Adrenal gland (tissue), 12 donors: Measurements from ENCODE around the gene UQCRC1. TPM values are rescaled to one million over a fixed set of nuclear protein-coding genes. Genes with fewer than 3 reads are reported as not detected.

Source experiments
- DNase-seq, 7 donors: peaks; one replicate each; pipeline ENCODE4 v3.0.0-alpha.2; 2019 to 2020
- H3K27ac ChIP-seq, 5 donors: fragments of 200-600 bp; sonication (generic) in 4 of 5; 1 replicate in 3 of 5; 2 replicates in 2 of 5; pipeline versions ENCODE4 v1.5.1 to v1.8.0; 2016 to 2020; ENCODE audit warnings: mild to moderate bottlenecking in 1 of 5
- H3K27me3 ChIP-seq: fragments of 200-600 bp; 2 replicates; pipeline ENCODE4 v1.8.0; 2021
- H3K36me3 ChIP-seq, 2 donors: fragments of 200-600 bp; replicated peaks in 1 of 2; 1 replicate in 1 of 2; 2 replicates in 1 of 2; pipeline versions ENCODE4 v1.5.1 to v1.8.0; 2018 to 2022
- H3K4me1 ChIP-seq, 2 donors: fragments of 200-600 bp; replicated peaks in 1 of 2; 1 replicate in 1 of 2; 2 replicates in 1 of 2; pipeline versions ENCODE4 v1.5.1 to v1.8.0; 2018 to 2021
- H3K4me3 ChIP-seq, 4 donors: fragments of 200-600 bp; sonication (generic) in 3 of 4; one replicate each; pipeline ENCODE4 v1.5.1; 2016 to 2018
- H3K9me3 ChIP-seq, 3 donors: fragments of 200-600 bp; sonication (generic) in 1 of 3; replicated peaks in 1 of 3; 1 replicate in 2 of 3; 2 replicates in 1 of 3; pipeline versions ENCODE4 v1.5.1 to v1.8.0; 2016 to 2021
- CTCF ChIP-seq, 6 experiments: fragments of 450-650 bp in 4 of 6; fragments of 200-600 bp in 2 of 6; sonication (generic) in 1 of 6; IDR thresholded peaks; 1 replicate in 5 of 6; 2 replicates in 1 of 6; pipeline versions ENCODE4 v1.5.1 to v1.8.0; 2016 to 2021; ENCODE audit warnings: antibody characterized with exemption in 6 of 6, mild to moderate bottlenecking in 2 of 6, moderate library complexity in 1 of 6
- POLR2A ChIP-seq, 2 donors: fragments of 450-650 bp; IDR thresholded peaks; one replicate each; pipeline ENCODE4 v1.6.1; 2017; ENCODE audit warnings: antibody characterized with exemption in 2 of 2, mild to moderate bottlenecking in 2 of 2, moderate library complexity in 1 of 2
- WGBS, 4 donors: extraction: QIAGEN DNeasy Blood & Tissue Kit in 2 of 4; methylation state at CpG; one replicate each; pipeline versions ENCODE4 v1.1.5 to v1.1.7; 2013 to 2017; 5-methylcytosine and 5-hydroxymethylcytosine counted together
- intact Hi-C, 2 donors: fragments of 100-400 bp; cut with DNase I; formaldehyde crosslinking; loops; one replicate each; pipeline versions ENCODE4 v1.14.1 to v1.15.0; 2022 to 2023
- polyA plus RNA-seq, 3 donors: library from polyadenylated mRNA; stranded (reverse); fragments of 200-250 nt in 2 of 3; fragments of 350-450 nt in 1 of 3; fragmentation: Illumina TruSeq in 1 of 3; extraction: RNeasy Lipid Tissue Mini Kit (QIAGEN cat#74804) in 1 of 3; gene quantifications; one replicate each; pipeline ENCODE4 v1.2.3, GENCODE V29; 2013 to 2014
- total RNA-seq, 9 donors: library from RNA; depleted of rRNA in 4 of 9; stranded (reverse); fragments of >200 nt in 4 of 9; fragments of 120-200 nt in 1 of 9; fragmentation: NEBNext Ultra II Directional in 1 of 9; extraction: Animal tissue kit (Norgen Biotek cat#: 25700) in 1 of 9; gene quantifications; one replicate each; pipeline versions ENCODE4 v1.1.0 to v1.2.4, GENCODE V29; 2013 to 2023
- donor health status: healthy with polysubstance abuse.
- donor health status: Bipolar disorder and iron deficiency.
- donor health status: DM: yes; HTN: yes; CAD: no.
- donor health status: DM: no; HTN: no; CAD: no.
- donor health status: DM: no; HTN: no; CAD: no.
- donor health status: DM: yes; HTN: yes; CAD: no.

Gene UQCRC1
- total and polyA plus RNA-seq, 12 donors, result 201 to 418 (median 292) TPM

- Histone ChIP-seq H3K9me3 (no peaks in the 10 kb centered on the region), H3K27me3 (no peaks in the 10 kb centered on the region), H3K27ac (peak overlapping the region in 1 of 5 donors; percentile 13), H3K4me1 (peaks cover 8 to 12% of the 10 kb centered on the region in 2 donors), H3K4me3 (peak overlapping the region in 1 of 4 donors; percentile 43), H3K36me3 (peaks cover 0 to 25% of the 10 kb centered on the region in 2 donors)
- intact Hi-C loops, result no loop called here
- no peak for TF ChIP-seq CTCF (IDR thresholded peaks at IDR 0.05)
- no peak for TF ChIP-seq POLR2A (IDR thresholded peaks at IDR 0.05)
- DNase-seq, result peak; percentile 51 to 81 (median 64)
- WGBS, 4 donors, result 28 to 54% (median 36%) methylated on average over 5 to 10 of the region's 10 CpGs
Observed at GRCh38 chr3:48595526-48596121, 13.8 kb downstream of the UQCRC1 start.

GRCh38 chr3:48595075-48595525 is 14.3 kb downstream of the UQCRC1 start, which contains the start of gene COL7A1:
Gene COL7A1 (minus strand): TSS chr3:48595329. CDS start chr3:48595159, 170 bp downstream.
- Histone ChIP-seq H3K27ac (peak within 1 kb of the TSS in 1 of 5 donors; percentile 13), H3K4me3 (peak within 1 kb of the TSS in 1 of 4 donors; percentile 43), H3K27me3 (no peaks in the 10 kb centered on the region), H3K4me1 (peaks cover 8 to 12% of the 10 kb centered on the region in 2 donors), H3K9me3 (no peaks in the 10 kb centered on the region), H3K36me3 (peaks cover 0 to 19% of the 10 kb centered on the region in 2 donors)
- 0 to 8% (median 3%) methylated on average over 5 to 35 of the region's 35 CpGs for WGBS, 4 donors
- TF ChIP-seq POLR2A (IDR thresholded peaks at IDR 0.05) (no peak), CTCF (IDR thresholded peaks at IDR 0.05) (no peak)
- no peak for DNase-seq
- intact Hi-C loops, result no loop called here

GRCh38 chr3:48594417-48595049 is 14.9 kb downstream of the UQCRC1 start:
- intact Hi-C loops, result no loop called here
- WGBS, 4 donors, result 43 to 58% (median 49%) methylated on average over 29 to 39 of the region's 39 CpGs
- H3K4me1 ChIP-seq, result peaks cover 8 to 12% of the 10 kb centered on the region in 2 donors

More at GRCh38 chr3:48594417-48595049, 14.9 kb downstream of the UQCRC1 start:
- DNase-seq, result no peak
- Histone ChIP-seq H3K27ac (no peak overlapping the region), H3K4me3 (peak overlapping the region in 1 of 4 donors; percentile 43), H3K9me3 (no peaks in the 10 kb centered on the region), H3K27me3 (no peaks in the 10 kb centered on the region), H3K36me3 (peaks cover 0 to 14% of the 10 kb centered on the region in 2 donors)
- TF ChIP-seq CTCF (IDR thresholded peaks at IDR 0.05) (no peak), POLR2A (IDR thresholded peaks at IDR 0.05) (no peak)
